ENCODE measurements around the gene TMEM253. TPM values are rescaled to one million over a fixed set of nuclear protein-coding genes. Genes with fewer than 3 reads are reported as not detected.

TMEM253 gene
- total RNA-seq, 1 experiment from 2014 or later, result 0.98 TPM

GRCh38 chr14:21101802-21102413 is 1.0 kb downstream of the TMEM253 start:
- H3K4me3 ChIP-seq (ENCODE audit: low read depth, low read length), result no peak overlapping the region
- no peak for DNase-seq
- Mint-ChIP-seq H3K4me1 (ENCODE audit: low read depth, unreplicated experiment) (peaks cover 45% of the 10 kb centered on the region), H3K27ac (ENCODE audit: unreplicated experiment) (peak overlapping the region; percentile 36), H3K27me3 (ENCODE audit: insufficient read depth, unreplicated experiment) (no peaks in the 10 kb centered on the region), H3K36me3 (ENCODE audit: insufficient read depth, unreplicated experiment) (peaks cover 25% of the 10 kb centered on the region), H3K4me3 (ENCODE audit: unreplicated experiment) (peak overlapping the region; percentile 87), H3K9me3 (ENCODE audit: unreplicated experiment) (no peaks in the 10 kb centered on the region)
- H3K9me3 ChIP-seq, result no peaks in the 10 kb centered on the region
- POLR2A ChIA-PET, result no interaction called here
- no peak for TF ChIP-seq CTCF (IDR thresholded peaks at IDR 0.05; ENCODE audit: insufficient read depth in 1 of 2, low read depth in 1 of 2, low read length in 1 of 2, severe bottlenecking in 1 of 2, unreplicated experiment in 1 of 2)
- peaks cover 44% of the 10 kb centered on the region for H3K4me1 ChIP-seq
- no peaks in the 10 kb centered on the region for H3K27me3 ChIP-seq (replicated peaks; ENCODE audit: control insufficient read depth, insufficient read depth, low read length)
- no peaks in the 10 kb centered on the region for H3K36me3 ChIP-seq (ENCODE audit: control insufficient read depth, insufficient read depth, low read length)
- CTCF ChIA-PET, result interaction anchor here (1.2 to 3.2 kb wide), 4 partner anchors 9 to 33 kb away, joined by 4 to 50 read pairs (median 24); partner anchors contain the start of gene ARHGEF40
- intact Hi-C loops (cut with micrococcal nuclease; ENCODE audit: unreplicated experiment), result no loop called here
- BruUV-seq (replicated peaks), result no TSS peak

- CTCF ChIA-PET, result interaction anchor here (0.9 to 3.2 kb wide), 6 partner anchors 9 to 88 kb away, joined by 3 to 127 read pairs (median 46); partner anchors contain the start of gene ARHGEF40
- Mint-ChIP-seq H3K4me3 (ENCODE audit: unreplicated experiment) (peak overlapping the region; percentile 87), H3K36me3 (ENCODE audit: insufficient read depth, unreplicated experiment) (peaks cover 25% of the 10 kb centered on the region), H3K27ac (ENCODE audit: unreplicated experiment) (peak overlapping the region; percentile 85), H3K27me3 (ENCODE audit: insufficient read depth, unreplicated experiment) (no peaks in the 10 kb centered on the region), H3K4me1 (ENCODE audit: low read depth, unreplicated experiment) (peaks cover 39% of the 10 kb centered on the region), H3K9me3 (ENCODE audit: unreplicated experiment) (no peaks in the 10 kb centered on the region)
- Histone ChIP-seq H3K27me3 (replicated peaks; ENCODE audit: control insufficient read depth, insufficient read depth, low read length) (no peaks in the 10 kb centered on the region), H3K4me1 (peaks cover 46% of the 10 kb centered on the region), H3K4me3 (ENCODE audit: low read depth, low read length) (peak overlapping the region; percentile 72), H3K9me3 (no peaks in the 10 kb centered on the region), H3K36me3 (ENCODE audit: control insufficient read depth, insufficient read depth, low read length) (no peaks in the 10 kb centered on the region)
- DNase-seq, result no peak
- POLR2A ChIA-PET, result no interaction called here
- intact Hi-C loops (cut with micrococcal nuclease; ENCODE audit: unreplicated experiment), result no loop called here
- no peak for TF ChIP-seq CTCF (IDR thresholded peaks at IDR 0.05; ENCODE audit: insufficient read depth in 1 of 2, low read depth in 1 of 2, low read length in 1 of 2, severe bottlenecking in 1 of 2, unreplicated experiment in 1 of 2)
- BruUV-seq (replicated peaks), result TSS peak; percentile 63
Measured at GRCh38 chr14:21102521-21103410, 1.9 kb downstream of the TMEM253 start.

GRCh38 chr14:21103411-21103709 is 2.5 kb downstream of the TMEM253 start:
- no peaks in the 10 kb centered on the region for H3K9me3 Mint-ChIP-seq (ENCODE audit: unreplicated experiment)
- no peak for TF ChIP-seq CTCF (IDR thresholded peaks at IDR 0.05; ENCODE audit: insufficient read depth in 1 of 2, low read depth in 1 of 2, low read length in 1 of 2, severe bottlenecking in 1 of 2, unreplicated experiment in 1 of 2)
- no TSS peak for BruUV-seq (replicated peaks)
- peak overlapping the region; percentile 85 for H3K27ac Mint-ChIP-seq (ENCODE audit: unreplicated experiment)
- intact Hi-C loops (cut with micrococcal nuclease; ENCODE audit: unreplicated experiment), result no loop called here
- POLR2A ChIA-PET, result interaction anchor here (1.5 kb wide), 1 partner anchor 33 kb away, joined by 6 read pairs; the partner anchor contains the start of gene ARHGEF40
- H3K4me1 ChIP-seq, result peaks cover 46% of the 10 kb centered on the region
- H3K27me3 ChIP-seq (replicated peaks; ENCODE audit: control insufficient read depth, insufficient read depth, low read length), result no peaks in the 10 kb centered on the region
- peak overlapping the region; percentile 87 for H3K4me3 Mint-ChIP-seq (ENCODE audit: unreplicated experiment)
- H3K4me1 Mint-ChIP-seq (ENCODE audit: low read depth, unreplicated experiment), result peaks cover 39% of the 10 kb centered on the region
- CTCF ChIA-PET, result interaction anchor here (0.9 to 3.2 kb wide), 7 partner anchors 9 to 88 kb away, joined by 3 to 127 read pairs (median 43); partner anchors contain the start of gene ARHGEF40
- H3K27me3 Mint-ChIP-seq (ENCODE audit: insufficient read depth, unreplicated experiment), result no peaks in the 10 kb centered on the region
- DNase-seq, result no peak
- H3K4me3 ChIP-seq (ENCODE audit: low read depth, low read length), result peak overlapping the region; percentile 72
- H3K9me3 ChIP-seq, result no peaks in the 10 kb centered on the region
- H3K36me3 ChIP-seq (ENCODE audit: control insufficient read depth, insufficient read depth, low read length), result no peaks in the 10 kb centered on the region
- peaks cover 25% of the 10 kb centered on the region for H3K36me3 Mint-ChIP-seq (ENCODE audit: insufficient read depth, unreplicated experiment)
